Spinal cord (tissue), 10 donors: Measurements from ENCODE around the gene FER1L5. TPM values are rescaled to one million over a fixed set of nuclear protein-coding genes. Genes with fewer than 3 reads are reported as not detected.

Source experiments
- DNase-seq, 6 donors: peaks; one replicate each; pipeline versions ENCODE4 v3.0.0 to v3.0.0-alpha.2; 2013 to 2015; ENCODE audit warnings: low spot score in 6 of 6, low read depth in 4 of 6
- H3K27ac ChIP-seq: one replicate; pipeline ENCODE4 v1.5.1; 2013; ENCODE audit warnings: low read depth, low read length, control low read depth
- H3K27me3 ChIP-seq: one replicate; pipeline ENCODE4 v1.6.1; 2013; ENCODE audit warnings: low read length; ENCODE audit not compliant: control insufficient read depth, insufficient read depth
- H3K36me3 ChIP-seq: one replicate; pipeline ENCODE4 v1.6.1; 2013; ENCODE audit warnings: low read length; ENCODE audit not compliant: control insufficient read depth, insufficient read depth
- H3K4me1 ChIP-seq: one replicate; pipeline ENCODE4 v1.6.1; 2013; ENCODE audit warnings: low read length; ENCODE audit not compliant: control insufficient read depth, insufficient read depth
- H3K4me3 ChIP-seq: one replicate; pipeline ENCODE4 v1.5.1; 2013; ENCODE audit warnings: low read depth, low read length, control low read depth
- H3K9me3 ChIP-seq: one replicate; pipeline ENCODE4 v1.6.1; 2013; ENCODE audit warnings: low read length; ENCODE audit not compliant: control insufficient read depth, insufficient read depth
- WGBS: methylation state at CpG from one replicate; pipeline ENCODE4 v1.1.5; 2013; ENCODE audit warnings: missing lambda C conversion rate; ENCODE audit not compliant: insufficient coverage; 5-methylcytosine and 5-hydroxymethylcytosine counted together
- polyA plus RNA-seq, 2 donors: library from polyadenylated mRNA; unstranded; fragments of 120-200 nt; gene quantifications; one replicate each; pipeline ENCODE4 v1.2.1, GENCODE V29; 2013; ENCODE audit not compliant: insufficient read length in 2 of 2
- total RNA-seq, 2 donors: library from RNA; depleted of rRNA in 1 of 2; stranded (reverse); fragments of 120-200 nt in 1 of 2; fragments of >200 nt in 1 of 2; gene quantifications; one replicate each; pipeline versions ENCODE4 v1.2.3 to v1.2.4, GENCODE V29; 2013 to 2014
- donor health status: healthy.

The FER1L5 gene
- total and polyA plus RNA-seq, 4 donors = 0.27 to 0.66 (median 0.43) TPM

DNA sequence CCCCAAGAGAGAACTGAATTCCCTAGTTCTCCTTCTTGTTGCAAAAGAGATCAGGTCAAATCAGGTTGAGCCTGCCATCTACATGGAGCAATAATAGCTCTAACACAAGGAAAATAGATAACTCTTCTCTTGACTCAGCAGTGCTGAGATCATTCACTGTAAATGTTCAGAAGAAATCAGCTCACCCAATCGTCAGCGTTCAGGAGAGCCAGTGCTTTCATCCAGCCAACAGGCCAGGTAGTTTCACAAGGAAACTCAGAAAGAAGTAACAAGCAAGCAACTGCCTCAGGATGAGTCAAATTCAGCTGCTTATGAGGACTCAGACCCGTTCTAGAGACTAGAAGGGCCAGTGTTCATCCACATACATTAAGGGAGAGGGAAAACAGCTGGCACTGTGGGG, 91.4 kb downstream of the FER1L5 start:
- no peak for DNase-seq
- Histone ChIP-seq H3K4me3 (no peak overlapping the region), H3K27ac (no peak overlapping the region), H3K27me3 (no peaks in the 10 kb centered on the region), H3K4me1 (peaks cover 19% of the 10 kb centered on the region), H3K9me3 (no peaks in the 10 kb centered on the region), H3K36me3 (peaks cover 45% of the 10 kb centered on the region)
- 66% methylated on average over 3 of the region's 3 CpGs for WGBS

DNA sequence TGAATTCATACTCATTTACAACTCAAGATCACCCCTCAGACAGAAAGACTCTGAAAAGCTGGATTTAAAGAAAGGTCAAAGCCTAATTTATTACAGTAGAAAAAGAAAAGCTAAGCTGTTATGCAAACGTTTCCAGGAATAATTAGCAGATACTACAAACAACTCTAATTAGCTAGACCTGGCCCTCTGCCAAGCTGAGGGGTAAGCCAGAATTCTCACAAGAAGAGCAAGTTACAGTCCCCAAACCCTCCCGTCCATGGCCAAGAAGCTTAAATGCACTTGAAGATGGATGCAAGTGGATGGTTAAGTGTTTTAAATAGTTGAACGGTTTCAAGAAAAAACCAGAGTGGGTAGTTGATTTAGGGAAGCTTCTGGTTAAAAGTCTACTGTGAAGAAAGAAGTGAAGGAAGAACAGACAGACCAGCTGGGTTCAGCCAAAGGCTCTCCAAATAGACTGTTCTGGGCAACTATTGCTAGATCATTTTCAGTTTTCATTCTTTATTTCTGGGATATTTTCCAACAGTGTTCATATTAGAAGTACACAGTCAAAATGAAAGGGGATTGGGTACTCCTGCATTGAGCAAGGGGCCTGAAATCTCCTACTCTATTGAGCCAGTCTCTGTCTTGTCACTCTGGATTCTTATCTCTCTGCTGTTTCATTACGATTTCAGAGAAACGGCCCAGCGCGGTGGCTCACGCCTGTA, 92.5 kb downstream of the FER1L5 start:
- 100% methylated on average over 1 of the region's 8 CpGs for WGBS
- peaks cover 38% of the 10 kb centered on the region for H3K36me3 ChIP-seq
- H3K27me3 ChIP-seq = no peaks in the 10 kb centered on the region
- H3K4me3 ChIP-seq = no peak overlapping the region
- H3K4me1 ChIP-seq = peaks cover 20% of the 10 kb centered on the region
- DNase-seq = peak; percentile 58 to 95 (median 80)
- H3K27ac ChIP-seq = peak overlapping the region; percentile 45
- H3K9me3 ChIP-seq = no peaks in the 10 kb centered on the region

DNA sequence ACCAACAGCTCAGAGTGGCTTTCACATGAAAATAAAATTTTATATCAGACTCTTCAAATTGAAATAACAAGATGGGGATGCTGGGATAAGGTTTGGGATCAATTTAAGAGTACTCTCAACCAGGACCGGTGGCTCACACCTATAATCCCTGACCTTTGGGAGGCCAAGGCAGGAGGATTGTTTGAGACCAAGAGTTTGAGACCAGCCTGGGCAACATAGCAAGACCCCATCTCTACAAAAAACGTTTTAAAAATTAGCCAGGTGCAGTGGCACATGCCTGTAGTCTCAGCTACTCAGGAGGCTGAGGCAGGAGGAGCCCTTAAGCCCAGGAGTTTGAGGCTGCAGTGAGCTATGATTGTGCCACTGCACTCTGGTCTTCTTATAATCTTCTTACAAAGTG, 94.7 kb downstream of the FER1L5 start:
- no peaks in the 10 kb centered on the region for H3K9me3 ChIP-seq
- H3K27ac ChIP-seq = no peak overlapping the region
- H3K4me3 ChIP-seq = no peak overlapping the region
- no CpG with 5 or more reads among the region's 2 CpGs for WGBS
- no peaks in the 10 kb centered on the region for H3K27me3 ChIP-seq
- DNase-seq = no peak
- H3K4me1 ChIP-seq = peaks cover 22% of the 10 kb centered on the region
- H3K36me3 ChIP-seq = peaks cover 16% of the 10 kb centered on the region

DNA sequence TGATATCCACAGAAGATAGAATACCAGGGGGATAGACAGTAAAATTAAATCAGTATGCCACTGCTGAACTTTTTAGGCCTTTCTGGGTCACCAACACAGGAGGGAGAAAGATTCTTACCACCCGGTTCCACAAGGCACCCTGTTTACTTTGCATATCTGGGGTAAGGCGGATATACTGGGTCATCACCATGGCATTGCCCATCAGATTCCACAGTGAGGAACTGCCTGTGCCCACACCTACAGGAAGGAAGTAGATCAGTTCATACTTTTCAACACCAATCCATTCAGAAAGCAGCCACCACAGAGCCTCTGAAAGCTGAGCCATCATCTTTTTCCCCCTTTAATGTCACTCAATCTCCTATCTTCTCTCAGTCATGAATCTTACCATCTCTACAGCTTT, 95.3 kb downstream of the FER1L5 start:
- H3K4me3 ChIP-seq = no peak overlapping the region
- DNase-seq = no peak
- 83% methylated on average over 1 of the region's 2 CpGs for WGBS
- H3K9me3 ChIP-seq = no peaks in the 10 kb centered on the region
- H3K27me3 ChIP-seq = no peaks in the 10 kb centered on the region
- peaks cover 10% of the 10 kb centered on the region for H3K36me3 ChIP-seq
- peaks cover 21% of the 10 kb centered on the region for H3K4me1 ChIP-seq
- H3K27ac ChIP-seq = no peak overlapping the region

DNA sequence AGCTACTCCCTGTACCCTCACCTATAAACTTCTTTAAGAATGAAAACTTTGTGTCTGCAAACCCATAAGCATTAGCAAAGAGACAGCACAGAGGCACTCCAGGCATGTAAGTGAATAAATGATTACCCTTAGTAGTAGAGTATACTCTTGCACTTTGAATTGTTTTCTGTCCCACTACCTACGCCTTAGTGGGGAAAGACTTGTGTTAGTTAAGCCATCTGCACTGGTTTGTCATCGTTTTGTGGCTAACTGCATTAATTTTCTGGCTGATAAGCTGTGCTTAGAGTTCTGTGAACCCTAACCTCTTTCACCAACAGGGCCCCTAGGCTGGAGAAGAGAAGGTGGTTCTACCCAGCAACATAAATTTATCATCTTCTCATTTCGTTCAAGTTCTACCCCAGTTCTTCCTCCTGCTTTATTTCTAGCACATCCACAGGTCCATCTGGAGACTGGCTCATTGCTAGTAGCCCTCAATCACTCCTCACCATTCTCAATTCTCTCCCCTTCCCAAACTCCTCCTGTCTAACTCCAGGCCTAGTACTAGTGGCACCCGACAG, 96.6 kb downstream of the FER1L5 start:
- peak overlapping the region; percentile 53 for H3K27ac ChIP-seq
- no peaks in the 10 kb centered on the region for H3K27me3 ChIP-seq
- no peaks in the 10 kb centered on the region for H3K9me3 ChIP-seq
- peak overlapping the region; percentile 87 for H3K4me3 ChIP-seq
- H3K4me1 ChIP-seq = peaks cover 20% of the 10 kb centered on the region
- peaks cover 5% of the 10 kb centered on the region for H3K36me3 ChIP-seq
- DNase-seq = no peak
- WGBS = 5% methylated on average over 2 of the region's 4 CpGs

DNA sequence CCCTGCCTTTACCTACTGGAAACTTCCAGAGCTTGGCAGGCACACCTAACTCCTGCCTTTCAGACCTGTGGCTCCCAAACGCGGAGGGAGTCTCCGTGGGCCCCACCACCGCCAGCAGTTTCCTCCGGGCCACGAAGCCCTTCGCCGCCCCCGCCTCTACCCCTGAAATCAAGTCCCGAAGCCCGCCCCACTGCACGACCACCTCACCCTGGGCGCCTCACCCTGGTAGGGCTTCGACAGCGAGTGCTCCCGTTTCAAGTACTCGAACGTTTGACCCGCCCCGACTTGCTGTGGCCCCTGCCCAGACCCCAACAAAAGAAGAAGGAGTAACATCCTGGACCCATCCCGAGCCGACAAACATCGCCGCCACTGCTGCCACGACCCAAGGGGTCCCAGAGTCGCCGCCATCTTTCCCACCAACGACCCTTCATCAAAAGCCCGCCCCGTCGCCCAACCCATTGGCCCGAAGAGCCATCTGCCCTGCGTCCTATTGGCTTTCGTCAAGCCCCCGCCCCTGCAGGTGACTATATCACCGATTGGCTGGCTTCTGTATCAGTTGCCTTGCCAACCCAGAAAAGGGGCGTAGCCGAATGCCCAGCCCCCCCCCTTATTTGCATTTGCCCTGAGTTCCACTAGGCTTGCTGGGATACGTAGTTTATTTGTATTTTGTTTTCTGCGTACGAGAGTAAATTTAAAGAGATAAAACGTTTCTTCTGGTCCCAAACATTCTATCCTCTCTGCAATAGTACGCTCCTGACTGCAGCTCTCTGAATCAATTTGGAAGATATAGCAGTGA, 97.3 kb downstream of the FER1L5 start, which contains the start of gene LMAN2L:
Gene LMAN2L, minus strand, starts transcription at position 432 of the 796 bp plus-strand sequence. Its CDS starts 24 bp downstream, at position 408.
- 0% methylated on average over 36 of the region's 43 CpGs for WGBS
- peak within 1 kb of the TSS; percentile 53 for H3K27ac ChIP-seq

DNA sequence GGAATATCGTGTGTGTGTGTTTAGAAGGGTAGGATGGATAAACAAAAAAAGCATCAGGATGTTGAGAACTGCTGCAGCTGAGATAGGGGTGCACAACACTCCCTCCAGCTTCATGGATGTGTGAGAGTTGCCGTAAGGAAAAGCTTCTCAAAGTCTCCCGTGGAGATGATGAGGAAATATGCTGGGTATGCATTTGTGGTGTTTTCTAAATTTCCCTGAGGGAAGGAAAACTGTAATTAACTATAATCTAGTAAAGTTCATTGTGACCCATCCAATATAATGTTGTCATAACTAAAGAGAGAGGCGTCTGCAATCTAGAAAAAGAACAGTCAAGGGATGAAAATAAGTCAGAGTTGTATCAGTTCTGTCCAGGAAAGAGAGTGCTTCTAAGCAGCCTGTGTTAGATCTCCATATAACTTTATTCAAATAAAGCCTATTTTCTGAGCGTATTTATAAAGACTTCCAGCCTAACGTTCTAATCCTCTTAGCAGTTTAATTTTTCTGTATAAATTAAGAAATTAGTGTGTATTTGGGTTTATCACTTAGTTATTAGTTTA, 104.6 kb downstream of the FER1L5 start:
- Histone ChIP-seq H3K4me1 (no peaks in the 10 kb centered on the region), H3K27ac (no peak overlapping the region), H3K9me3 (no peaks in the 10 kb centered on the region), H3K4me3 (no peak overlapping the region), H3K36me3 (no peaks in the 10 kb centered on the region), H3K27me3 (no peaks in the 10 kb centered on the region)
- 64% methylated on average over 2 of the region's 6 CpGs for WGBS
- peak in 1 of 6 donors; percentile 47 for DNase-seq

More for the DNA sequence above, 97.3 kb downstream of the FER1L5 start, which contains the start of gene LMAN2L:
- Histone ChIP-seq H3K4me3 (peak within 1 kb of the TSS; percentile 87), H3K9me3 (no peaks in the 10 kb centered on the region), H3K4me1 (peaks cover 20% of the 10 kb centered on the region), H3K27me3 (no peaks in the 10 kb centered on the region), H3K36me3 (peaks cover 5% of the 10 kb centered on the region)
- peak; percentile 86 to 100 (median 96) for DNase-seq

DNA sequence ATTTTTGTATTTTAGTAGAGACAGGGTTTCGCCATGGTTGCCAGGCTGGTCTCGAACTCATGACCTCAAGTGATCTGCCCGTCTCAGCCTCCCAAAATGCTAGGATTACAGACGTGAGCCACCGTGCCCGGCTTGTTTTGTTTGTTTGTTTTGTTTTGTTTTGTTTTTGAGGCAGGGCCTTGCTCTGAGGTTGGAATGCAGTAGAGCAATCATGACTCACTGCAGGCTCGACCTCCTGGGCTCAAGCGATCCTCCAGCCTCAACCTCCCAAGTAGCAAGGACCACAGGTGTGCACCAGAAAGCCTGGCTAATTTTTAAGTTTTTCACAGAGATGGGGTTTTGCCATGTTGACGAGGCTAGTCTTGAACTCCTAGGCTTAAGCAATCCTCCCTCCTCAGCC, 109.2 kb downstream of the FER1L5 start:
- Histone ChIP-seq H3K27ac (no peak overlapping the region), H3K27me3 (no peaks in the 10 kb centered on the region), H3K36me3 (no peaks in the 10 kb centered on the region), H3K9me3 (no peaks in the 10 kb centered on the region), H3K4me3 (no peak overlapping the region), H3K4me1 (no peaks in the 10 kb centered on the region)
- DNase-seq = no peak
- 92% methylated on average over 8 of the region's 9 CpGs for WGBS

DNA sequence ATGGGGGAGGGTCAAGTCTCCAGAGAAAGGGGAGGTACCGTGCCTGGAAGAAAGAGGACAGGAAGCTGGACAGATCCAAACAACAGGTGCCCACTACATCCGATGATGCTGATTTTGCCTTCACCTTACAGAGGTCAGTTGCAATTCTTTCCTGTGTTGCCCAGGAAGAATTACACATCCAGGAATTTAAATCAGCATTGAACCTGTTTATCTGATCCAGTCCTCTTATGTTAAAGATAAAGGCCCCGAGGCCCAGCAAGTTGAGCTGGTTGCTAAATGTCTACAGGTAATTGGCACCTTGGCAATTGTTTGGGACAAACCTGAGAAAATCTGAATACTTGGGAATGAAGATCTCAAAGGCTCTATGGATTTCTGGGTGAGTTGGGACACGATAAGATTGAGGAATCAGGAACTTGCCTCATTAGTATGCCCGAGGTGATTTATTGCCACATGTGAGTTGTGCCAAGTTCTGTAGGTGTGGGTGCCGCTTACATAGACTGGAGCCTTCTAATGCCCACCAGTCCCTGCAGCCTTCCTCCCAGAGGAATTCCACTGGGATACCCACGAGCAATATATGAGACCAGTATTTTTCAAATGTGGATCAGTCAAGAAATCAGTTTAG, 111.2 kb downstream of the FER1L5 start:
- H3K4me3 ChIP-seq = no peak overlapping the region
- no peaks in the 10 kb centered on the region for H3K36me3 ChIP-seq
- DNase-seq = no peak
- H3K27me3 ChIP-seq = no peaks in the 10 kb centered on the region
- no peaks in the 10 kb centered on the region for H3K4me1 ChIP-seq
- 57% methylated on average over 4 of the region's 7 CpGs for WGBS
- no peak overlapping the region for H3K27ac ChIP-seq
- no peaks in the 10 kb centered on the region for H3K9me3 ChIP-seq
